NCI-H446 treated with DMSO at 0.1 percent for 48 hours (cell line): ENCODE measurements around the gene ERCC5.

Experiments
- DNase-seq: peaks from one replicate; lab custom pipeline; 2025; lab: John Stamatoyannopoulos, UW

Gene ERCC5

GRCh38 chr13:102892503-102892902 is 46.7 kb downstream of the ERCC5 start:
- no peak for DNase-seq

- DNase-seq, result no peak
Observed at GRCh38 chr13:102897371-102898138, 51.7 kb downstream of the ERCC5 start.

- no peak for DNase-seq
Observed at GRCh38 chr13:102900193-102900608, 54.4 kb downstream of the ERCC5 start.

DNA sequence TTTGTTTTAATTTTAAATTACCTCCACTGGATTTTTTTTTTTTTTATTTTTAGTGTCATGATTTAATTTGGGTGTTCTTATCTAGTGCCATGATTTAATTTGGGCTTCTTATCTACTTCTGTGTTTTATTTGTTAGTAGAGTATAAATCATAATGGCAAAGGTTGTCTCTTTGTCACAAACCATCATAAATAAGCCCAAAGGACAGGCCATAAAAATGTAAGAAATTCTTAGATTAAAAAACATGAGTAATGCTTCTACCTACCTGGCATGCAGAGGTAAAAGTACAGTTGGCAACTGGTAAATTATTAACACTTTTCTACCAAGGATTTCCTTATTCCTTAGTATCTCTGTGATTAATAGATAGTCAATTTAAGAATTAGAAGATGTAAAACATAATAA is 55.2 kb downstream of the ERCC5 start:
- DNase-seq, result no peak

DNA sequence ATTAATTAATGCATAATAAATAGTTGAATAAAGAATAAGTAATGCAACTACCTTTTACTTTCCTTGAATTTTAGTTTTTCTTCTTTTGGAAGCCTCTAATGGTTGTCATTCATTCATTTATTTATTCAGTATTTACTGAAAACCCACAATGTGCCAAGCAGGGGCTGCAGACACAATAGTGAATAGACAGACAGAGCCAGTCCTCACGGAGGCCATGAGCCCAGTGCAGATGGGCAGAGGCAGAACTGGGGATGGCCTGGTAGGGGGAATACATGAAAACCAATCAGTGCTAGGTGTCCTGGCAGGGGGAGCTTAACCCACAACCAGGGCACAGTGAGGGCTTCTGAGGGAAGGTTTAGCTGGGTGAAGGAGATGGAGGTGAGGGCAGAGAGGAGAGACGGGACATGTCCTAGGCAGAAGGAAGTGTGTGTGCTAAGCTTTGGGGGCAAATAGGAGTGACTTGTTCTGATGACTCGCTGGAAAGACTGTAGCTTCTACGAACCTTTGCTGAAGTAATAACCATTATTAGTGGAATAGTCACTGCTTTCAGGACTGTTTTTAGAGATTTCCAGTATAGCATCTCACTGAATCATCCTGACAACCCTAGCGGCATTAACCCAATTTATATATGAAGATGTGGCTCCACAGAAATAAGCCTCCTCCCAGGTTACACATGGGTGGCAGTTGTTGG is 55.9 kb downstream of the ERCC5 start:
- DNase-seq, result no peak

GRCh38 chr13:102902789-102903347 is 57.0 kb downstream of the ERCC5 start:
- DNase-seq, result no peak

DNA sequence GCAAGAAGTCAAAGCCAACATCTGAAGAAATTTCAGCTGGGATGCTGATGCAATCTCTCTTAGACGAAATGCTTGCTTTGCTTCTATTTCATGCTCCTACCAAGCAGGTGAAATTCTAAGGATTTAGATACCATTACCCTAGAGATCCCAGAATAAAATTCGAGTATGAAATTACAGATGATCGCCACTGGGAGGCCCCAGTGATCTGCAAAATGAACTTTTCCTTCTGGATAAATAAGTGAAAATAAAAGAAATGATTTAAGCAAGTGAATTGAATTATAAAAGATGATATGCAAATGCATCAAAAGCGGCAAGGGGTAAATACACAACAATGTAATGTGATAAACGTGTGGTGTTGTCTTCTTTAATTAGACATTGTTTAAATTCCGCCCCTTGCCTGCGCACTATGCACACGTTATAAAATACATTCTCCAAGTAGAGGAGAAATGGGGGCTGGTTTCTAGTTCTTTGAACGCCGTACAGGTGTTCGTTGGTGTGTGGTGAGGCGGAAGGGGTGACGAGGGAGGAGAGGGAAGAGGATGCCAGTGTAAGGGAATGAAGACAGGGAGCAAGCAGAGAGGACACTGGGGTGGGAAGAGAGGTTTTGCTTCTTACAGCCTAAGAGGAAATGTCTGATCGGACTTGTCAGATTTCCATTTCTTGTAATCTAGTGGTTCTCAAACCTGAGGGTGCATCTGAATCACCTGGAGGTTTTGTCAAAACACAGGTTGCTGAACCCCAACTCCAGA is 58.0 kb downstream of the ERCC5 start:
- DNase-seq, result no peak

GRCh38 chr13:102904408-102904862 is 58.6 kb downstream of the ERCC5 start:
- no peak for DNase-seq

DNA sequence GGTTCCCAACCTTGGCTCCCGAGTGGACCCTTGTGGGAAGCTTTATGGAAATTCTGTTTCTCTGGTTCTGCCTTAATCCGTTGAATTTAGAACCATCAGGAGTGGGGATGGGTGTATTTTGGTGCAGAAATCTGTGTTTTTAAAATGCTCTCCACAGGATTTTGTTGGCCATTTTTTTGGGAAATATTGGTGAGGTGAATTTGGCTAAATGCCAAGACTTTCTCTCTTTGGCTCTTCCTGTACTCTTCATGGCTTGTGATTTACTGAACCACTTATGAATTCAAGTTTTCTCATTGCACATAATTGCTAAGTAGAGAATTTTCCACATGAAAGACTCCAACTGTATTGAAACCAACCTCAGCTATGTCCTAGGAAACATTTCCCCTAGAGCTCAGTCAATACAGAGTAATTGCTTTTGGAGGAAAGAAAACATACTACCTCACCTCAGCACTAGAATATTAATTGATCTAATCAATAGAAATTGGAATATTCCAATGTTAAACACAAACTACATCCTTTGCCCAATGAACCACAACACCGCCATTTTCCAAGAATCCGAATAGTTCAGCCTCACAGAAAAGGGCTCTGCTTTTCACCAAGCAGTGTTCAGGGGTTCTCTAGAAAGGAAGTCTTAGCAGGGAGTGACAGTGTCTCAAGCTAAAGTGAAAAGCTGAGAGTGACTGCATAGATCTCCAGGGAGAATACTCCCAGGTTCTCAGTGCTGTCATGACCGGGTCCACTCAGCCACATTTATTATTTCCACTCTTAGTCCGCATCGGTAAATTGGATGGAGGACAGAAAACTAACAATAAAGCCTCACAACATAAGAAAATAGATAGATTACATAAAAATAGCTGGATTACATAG is 60.3 kb downstream of the ERCC5 start:
- DNase-seq, result no peak

DNA sequence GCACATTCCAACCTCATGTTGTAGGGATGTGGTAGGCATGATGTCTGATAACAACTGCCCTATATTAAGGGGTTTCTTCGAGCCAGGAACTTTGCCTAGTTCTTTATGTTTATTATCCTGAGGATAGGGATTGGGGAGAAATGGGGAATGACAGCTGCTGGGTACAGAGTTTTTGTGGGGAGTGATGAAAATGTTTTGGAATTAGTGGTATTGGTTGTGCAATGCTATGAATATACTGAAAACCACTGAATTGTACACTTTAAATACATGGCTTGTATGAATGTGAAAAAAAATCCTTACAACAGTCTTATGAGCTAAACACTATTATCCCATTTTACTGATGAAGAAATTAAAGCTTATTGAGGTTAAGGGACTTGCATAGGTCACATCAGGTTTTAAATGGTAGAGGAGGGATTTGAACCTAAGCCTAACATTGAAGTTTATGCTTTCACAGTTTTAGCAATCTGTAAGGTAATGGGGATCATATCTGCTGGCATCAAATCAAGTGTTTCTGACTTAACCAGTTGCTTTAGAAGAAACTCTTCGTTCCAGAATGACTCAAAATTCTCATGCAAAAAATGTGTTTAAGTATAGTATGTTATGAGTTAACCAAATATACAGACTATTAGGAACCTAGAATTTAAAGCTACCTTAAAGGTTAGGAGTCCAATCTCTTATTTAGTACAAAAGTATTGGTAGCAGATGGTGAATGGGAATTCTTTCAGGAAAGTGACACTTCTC is 61.4 kb downstream of the ERCC5 start:
- no peak for DNase-seq

- DNase-seq, result no peak
Observed at GRCh38 chr13:102907886-102908515, 62.2 kb downstream of the ERCC5 start.

DNA sequence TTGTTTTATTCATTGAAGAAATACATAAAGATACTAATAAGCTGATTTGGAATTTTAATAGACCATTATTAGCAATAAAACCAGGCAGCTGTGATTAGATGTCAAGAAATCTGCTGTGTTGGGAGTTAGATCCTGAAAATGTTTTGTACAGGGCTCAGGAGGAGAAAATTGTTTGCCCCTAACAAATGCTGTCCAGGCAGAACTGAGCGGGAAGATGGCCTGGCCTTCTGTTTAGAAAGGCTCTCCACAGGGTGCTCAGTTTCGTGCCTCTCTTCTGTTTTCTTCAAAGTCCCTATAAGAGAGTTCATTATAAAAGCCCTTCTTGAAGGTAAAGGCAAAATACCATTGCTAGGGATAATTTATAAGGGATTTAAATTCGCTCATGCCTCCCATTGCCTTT is 64.1 kb downstream of the ERCC5 start:
- DNase-seq, result no peak

- no peak for DNase-seq
Observed at GRCh38 chr13:102911336-102911735, 65.5 kb downstream of the ERCC5 start.

- no peak for DNase-seq
Observed at GRCh38 chr13:102912599-102912998, 66.8 kb downstream of the ERCC5 start.

- peak; percentile 38 for DNase-seq
Observed at GRCh38 chr13:102913914-102914313, 68.1 kb downstream of the ERCC5 start.

DNA sequence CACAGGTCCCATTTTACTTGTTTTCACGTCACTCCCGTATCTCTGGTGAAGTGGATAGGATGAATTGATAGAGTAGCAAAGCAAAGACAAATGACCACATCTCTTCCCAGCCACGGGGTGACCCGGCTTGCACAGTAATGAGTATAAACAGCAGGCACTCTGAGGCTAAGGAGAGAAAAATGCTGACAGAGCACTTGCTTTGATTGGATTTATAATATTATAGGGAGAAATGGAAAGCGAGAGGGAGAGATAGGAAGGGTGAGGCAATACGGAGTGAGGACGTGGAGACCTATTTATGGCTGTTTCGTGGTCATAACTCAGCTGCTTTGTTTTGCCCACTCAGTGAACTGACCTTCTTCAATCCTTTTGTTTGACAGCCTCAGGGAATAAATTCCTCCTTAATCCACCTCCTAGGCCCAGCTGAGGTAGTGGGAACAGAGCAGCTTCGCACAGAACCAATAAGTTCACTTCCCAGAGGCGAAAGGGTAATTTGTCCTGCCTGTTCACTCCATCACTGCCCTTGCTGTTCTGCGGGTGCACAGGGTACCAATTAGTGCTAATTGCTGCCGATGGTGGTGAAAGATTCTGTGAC is 68.6 kb downstream of the ERCC5 start:
- no peak for DNase-seq

- DNase-seq, result no peak
Observed at GRCh38 chr13:102915393-102915930, 69.6 kb downstream of the ERCC5 start.

DNA sequence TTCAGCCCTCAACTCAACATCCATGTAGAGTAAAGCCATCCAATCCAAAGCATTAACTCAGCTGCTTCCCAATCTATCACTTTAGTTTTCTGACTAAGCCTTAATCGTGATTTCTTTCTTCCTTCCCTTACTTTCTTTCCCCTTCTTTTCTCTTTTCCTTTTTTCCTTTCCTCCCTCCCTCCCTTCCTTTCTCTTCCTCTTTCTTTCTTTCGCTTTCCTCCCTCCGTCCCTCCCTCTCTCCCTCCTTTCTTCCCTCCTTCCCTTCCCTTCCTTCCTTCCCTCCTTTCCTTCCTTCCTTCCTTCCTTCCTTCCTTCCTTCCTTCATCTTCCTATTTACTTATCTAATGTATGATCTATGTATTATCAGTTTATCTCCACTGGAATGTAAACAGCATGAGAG is 71.2 kb downstream of the ERCC5 start:
- DNase-seq, result no peak

DNA sequence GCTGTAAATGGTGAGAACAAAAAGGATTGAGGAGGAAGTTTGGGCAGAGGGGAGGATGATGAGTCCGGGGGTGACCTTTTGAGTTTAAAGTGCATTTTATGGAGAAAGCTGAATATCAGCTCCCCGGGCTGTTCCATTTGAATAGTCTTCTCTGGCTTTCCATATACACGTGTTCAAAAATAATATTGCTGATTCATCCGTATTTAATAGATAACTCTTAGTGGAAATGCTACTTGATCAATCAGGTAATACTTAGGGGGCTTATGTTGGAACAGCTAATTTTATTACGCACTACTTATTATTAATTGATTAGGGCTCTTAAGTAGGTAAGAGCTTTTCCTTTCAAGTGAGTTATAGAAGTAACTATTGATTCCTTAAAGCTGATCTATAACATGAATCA is 76.4 kb downstream of the ERCC5 start:
- no peak for DNase-seq
